ENCODE results near the gene ACADSB.

ACADSB gene

GRCh38 chr10:122984708-122985107 lies 24.1 kb upstream of the ACADSB start:
- Histone ChIP-seq H3K27ac (ENCODE audit: low read depth, low read length, poor library complexity, severe bottlenecking) (no peak overlapping the region), H3K4me3 (ENCODE audit: low read depth, low read length, poor library complexity, severe bottlenecking) (no peak overlapping the region), H3F3A (ENCODE audit: insufficient read depth, low read length) (no peaks in the 10 kb centered on the region), H4K20me1 (ENCODE audit: insufficient read depth, low read length) (no peaks in the 10 kb centered on the region), H2AFZ (ENCODE audit: low read length) (no peak overlapping the region), H3K36me3 (ENCODE audit: insufficient read depth, low read length) (peaks cover 16% of the 10 kb centered on the region; the same call in 1 of the 2 replicates), H3K79me2 (ENCODE audit: insufficient read depth, low read length) (no peaks in the 10 kb centered on the region), H3K9me2 (ENCODE audit: low read depth, low read length) (no peaks in the 10 kb centered on the region), H3K4me2 (ENCODE audit: low read length) (no peak overlapping the region), H3K4me1 (ENCODE audit: insufficient read depth, low read length, severe bottlenecking) (peaks cover 17% of the 10 kb centered on the region), H3K9ac (ENCODE audit: low read length) (no peak overlapping the region), H3K9me3 (ENCODE audit: low read length) (no peaks in the 10 kb centered on the region), H3K27me3 (ENCODE audit: insufficient read depth, low read length) (no peaks in the 10 kb centered on the region)
- TF ChIP-seq, protein P1, sequence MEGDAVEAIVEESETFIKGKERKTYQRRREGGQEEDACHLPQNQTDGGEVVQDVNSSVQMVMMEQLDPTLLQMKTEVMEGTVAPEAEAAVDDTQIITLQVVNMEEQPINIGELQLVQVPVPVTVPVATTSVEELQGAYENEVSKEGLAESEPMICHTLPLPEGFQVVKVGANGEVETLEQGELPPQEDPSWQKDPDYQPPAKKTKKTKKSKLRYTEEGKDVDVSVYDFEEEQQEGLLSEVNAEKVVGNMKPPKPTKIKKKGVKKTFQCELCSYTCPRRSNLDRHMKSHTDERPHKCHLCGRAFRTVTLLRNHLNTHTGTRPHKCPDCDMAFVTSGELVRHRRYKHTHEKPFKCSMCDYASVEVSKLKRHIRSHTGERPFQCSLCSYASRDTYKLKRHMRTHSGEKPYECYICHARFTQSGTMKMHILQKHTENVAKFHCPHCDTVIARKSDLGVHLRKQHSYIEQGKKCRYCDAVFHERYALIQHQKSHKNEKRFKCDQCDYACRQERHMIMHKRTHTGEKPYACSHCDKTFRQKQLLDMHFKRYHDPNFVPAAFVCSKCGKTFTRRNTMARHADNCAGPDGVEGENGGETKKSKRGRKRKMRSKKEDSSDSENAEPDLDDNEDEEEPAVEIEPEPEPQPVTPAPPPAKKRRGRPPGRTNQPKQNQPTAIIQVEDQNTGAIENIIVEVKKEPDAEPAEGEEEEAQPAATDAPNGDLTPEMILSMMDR (IDR thresholded peaks at IDR 0.05; ENCODE audit: low read length): no peak
- TF ChIP-seq EZH2 (IDR thresholded peaks at IDR 0.05; ENCODE audit: borderline replicate concordance, low read length): no peak

GRCh38 chr10:122986335-122986734 lies 22.5 kb upstream of the ACADSB start:
- Histone ChIP-seq H3K9me2 (ENCODE audit: low read depth, low read length) (no peaks in the 10 kb centered on the region), H3K4me1 (ENCODE audit: insufficient read depth, low read length, severe bottlenecking) (peaks cover 6% of the 10 kb centered on the region), H3K27ac (ENCODE audit: low read depth, low read length, poor library complexity, severe bottlenecking) (no peak overlapping the region), H4K20me1 (ENCODE audit: insufficient read depth, low read length) (no peaks in the 10 kb centered on the region), H3K9me3 (ENCODE audit: low read length) (no peaks in the 10 kb centered on the region), H3K9ac (ENCODE audit: low read length) (no peak overlapping the region), H3K79me2 (ENCODE audit: insufficient read depth, low read length) (no peaks in the 10 kb centered on the region), H2AFZ (ENCODE audit: low read length) (no peak overlapping the region), H3K36me3 (ENCODE audit: insufficient read depth, low read length) (peaks cover 16% of the 10 kb centered on the region; the same call in 1 of the 2 replicates), H3K27me3 (ENCODE audit: insufficient read depth, low read length) (no peaks in the 10 kb centered on the region), H3K4me3 (ENCODE audit: low read depth, low read length, poor library complexity, severe bottlenecking) (no peak overlapping the region), H3K4me2 (ENCODE audit: low read length) (no peak overlapping the region), H3F3A (ENCODE audit: insufficient read depth, low read length) (no peaks in the 10 kb centered on the region)
- TF ChIP-seq EZH2 (IDR thresholded peaks at IDR 0.05; ENCODE audit: borderline replicate concordance, low read length): no peak
- TF ChIP-seq, protein P1 (IDR thresholded peaks at IDR 0.05; ENCODE audit: low read length): no peak

DNA sequence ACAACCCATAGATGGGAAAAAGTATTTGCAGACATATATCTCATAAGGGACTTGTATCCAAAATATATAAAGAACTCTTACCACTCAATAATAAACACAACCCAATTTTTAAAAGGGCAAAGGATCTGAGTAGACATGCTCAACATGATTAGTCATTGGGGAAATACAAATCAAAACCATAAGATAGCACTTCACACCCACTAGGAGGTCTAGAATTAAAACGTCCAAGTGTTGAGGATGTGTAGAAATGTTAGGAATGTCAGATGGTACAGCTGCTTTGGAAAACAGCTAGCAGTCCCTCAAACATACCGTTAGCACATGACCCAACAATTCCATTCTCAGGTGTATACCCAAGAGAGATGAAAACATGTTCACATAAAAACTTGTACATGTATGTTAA lies 20.3 kb upstream of the ACADSB start:
- Histone ChIP-seq H3K9ac (ENCODE audit: low read length) (no peak overlapping the region), H3K9me3 (ENCODE audit: low read length) (no peaks in the 10 kb centered on the region), H2AFZ (ENCODE audit: low read length) (no peak overlapping the region), H3K9me2 (ENCODE audit: low read depth, low read length) (no peaks in the 10 kb centered on the region), H3K27me3 (ENCODE audit: insufficient read depth, low read length) (no peaks in the 10 kb centered on the region), H3K36me3 (ENCODE audit: insufficient read depth, low read length) (peaks cover 27% of the 10 kb centered on the region), H3K27ac (ENCODE audit: low read depth, low read length, poor library complexity, severe bottlenecking) (no peak overlapping the region), H3K4me1 (ENCODE audit: insufficient read depth, low read length, severe bottlenecking) (no peaks in the 10 kb centered on the region), H4K20me1 (ENCODE audit: insufficient read depth, low read length) (no peaks in the 10 kb centered on the region), H3K4me2 (ENCODE audit: low read length) (no peak overlapping the region), H3K4me3 (ENCODE audit: low read depth, low read length, poor library complexity, severe bottlenecking) (no peak overlapping the region), H3F3A (ENCODE audit: insufficient read depth, low read length) (no peaks in the 10 kb centered on the region; the same call in 1 of the 2 replicates), H3K79me2 (ENCODE audit: insufficient read depth, low read length) (no peaks in the 10 kb centered on the region)
- no peak for TF ChIP-seq EZH2 (IDR thresholded peaks at IDR 0.05; ENCODE audit: borderline replicate concordance, low read length)
- TF ChIP-seq, protein P1 (IDR thresholded peaks at IDR 0.05; ENCODE audit: low read length): no peak
